Measurements from ENCODE around the gene ULBP2.
"Not testable (repeated sequence)": the region's sequence is repeated elsewhere in the genome, so short reads cannot be mapped to it uniquely, and the experiment has no call there.

The ULBP2 gene

GRCh38 chr6:149941583-149942460 is at the start of gene ULBP2:
TSS of gene ULBP2 (plus strand) at chr6:149942014. CDS start at chr6:149942073, 59 bp downstream.
- DNase-seq (ENCODE audit: low read depth in 2 of 2) = peak; percentile 88

- DNase-seq (ENCODE audit: low read depth in 2 of 2) = no peak
Measured at GRCh38 chr6:149895048-149895590, 46.7 kb upstream of the ULBP2 start.

DNA sequence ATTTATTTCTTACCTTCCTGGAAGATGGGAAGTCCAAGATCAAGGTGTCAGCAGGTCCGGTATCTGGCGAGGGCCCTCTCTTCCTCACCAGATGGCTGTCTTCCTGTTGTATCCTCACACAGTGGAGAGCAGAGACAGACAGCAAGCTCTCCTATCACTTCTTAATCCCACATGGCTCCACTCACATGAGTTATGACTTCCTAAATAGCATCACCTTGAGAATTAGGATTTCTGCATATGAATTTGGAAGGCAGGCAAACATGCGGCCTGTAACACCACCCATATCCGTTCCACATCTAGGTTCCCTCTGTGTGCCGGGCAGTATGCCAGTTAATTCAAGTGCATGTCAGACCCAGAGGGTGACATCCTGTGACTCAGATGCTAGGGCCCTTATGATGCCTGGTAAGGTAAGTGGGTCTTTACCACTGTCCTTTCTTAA is 46.0 kb upstream of the ULBP2 start:
- DNase-seq (ENCODE audit: low read depth in 2 of 2) = no peak

GRCh38 chr6:149896491-149896890 is 45.3 kb upstream of the ULBP2 start:
- no peak for DNase-seq (ENCODE audit: low read depth in 2 of 2)

GRCh38 chr6:149897015-149897697 is 44.7 kb upstream of the ULBP2 start:
- DNase-seq (ENCODE audit: low read depth in 2 of 2) = peak; percentile 30 to 38

DNA sequence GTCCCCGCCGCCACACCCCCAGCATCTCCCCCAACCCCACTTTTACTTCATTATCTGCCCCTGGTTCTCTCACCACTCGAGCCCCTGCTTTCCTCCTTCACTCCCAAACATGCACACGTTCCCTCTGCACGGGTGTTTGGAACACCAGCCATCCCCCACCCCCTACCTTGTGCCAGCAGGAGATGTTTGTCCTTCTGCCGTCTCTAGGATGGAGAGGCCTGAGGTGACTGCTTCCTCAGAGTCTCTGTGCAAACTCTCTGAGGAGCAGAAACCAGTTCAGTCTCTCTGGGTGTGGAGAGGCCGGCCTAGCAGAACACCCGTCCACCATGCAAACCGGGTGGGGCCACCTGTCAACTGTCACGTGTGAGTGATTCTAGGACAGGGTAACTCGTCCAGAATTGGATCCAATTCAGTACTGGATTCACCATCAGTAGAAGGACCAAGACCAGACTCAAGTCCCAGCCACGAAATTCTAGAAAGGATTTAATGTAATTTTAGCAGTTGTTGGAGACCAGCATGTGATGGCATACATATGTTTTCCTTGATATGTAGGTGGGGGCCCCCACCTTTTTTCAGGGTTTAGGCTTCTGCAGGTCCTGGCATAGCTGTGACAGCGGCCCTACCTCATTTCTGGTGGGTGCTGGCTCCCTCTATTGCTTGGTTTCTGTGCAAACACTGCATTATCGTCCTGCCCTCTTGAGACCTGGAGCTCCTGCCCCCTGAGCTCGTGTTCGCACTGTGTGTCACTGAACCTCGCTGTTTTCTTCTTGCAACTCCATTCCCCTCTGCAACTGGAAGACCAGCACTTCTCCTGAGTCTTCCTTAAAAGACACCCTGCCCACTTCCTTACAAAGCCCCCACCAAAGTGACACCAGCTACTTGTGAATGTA is 43.7 kb upstream of the ULBP2 start, which contains the start of gene RAET1E:
Gene RAET1E, minus strand, starts transcription at position 259 of the 890 bp plus-strand sequence. CDS start 7,212 bp downstream, outside the sequence.
- no peak for DNase-seq (ENCODE audit: low read depth in 2 of 2)

DNA sequence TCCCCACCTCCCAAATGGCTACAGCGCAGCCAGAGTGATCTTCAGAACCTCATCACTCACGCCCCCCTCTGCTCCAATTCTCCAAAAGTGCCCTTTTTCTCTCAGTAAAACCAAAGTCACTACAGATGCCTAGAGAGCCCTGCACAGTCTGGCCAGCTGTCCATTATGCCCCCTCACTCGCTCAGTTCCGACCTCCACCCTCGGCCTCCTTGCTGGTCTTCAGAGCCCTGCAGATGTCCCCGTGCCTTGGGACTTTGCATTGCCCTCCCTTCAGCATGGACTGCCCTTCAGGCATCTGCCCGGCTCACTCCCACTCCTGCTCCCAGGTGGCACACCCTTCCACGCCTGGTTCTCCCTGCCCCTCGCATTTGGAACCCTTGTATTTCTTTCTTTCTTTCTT is 42.8 kb upstream of the ULBP2 start:
- DNase-seq (ENCODE audit: low read depth in 2 of 2) = no peak

GRCh38 chr6:149899486-149899885 is 42.3 kb upstream of the ULBP2 start:
- DNase-seq (ENCODE audit: low read depth in 2 of 2) = no peak

DNA sequence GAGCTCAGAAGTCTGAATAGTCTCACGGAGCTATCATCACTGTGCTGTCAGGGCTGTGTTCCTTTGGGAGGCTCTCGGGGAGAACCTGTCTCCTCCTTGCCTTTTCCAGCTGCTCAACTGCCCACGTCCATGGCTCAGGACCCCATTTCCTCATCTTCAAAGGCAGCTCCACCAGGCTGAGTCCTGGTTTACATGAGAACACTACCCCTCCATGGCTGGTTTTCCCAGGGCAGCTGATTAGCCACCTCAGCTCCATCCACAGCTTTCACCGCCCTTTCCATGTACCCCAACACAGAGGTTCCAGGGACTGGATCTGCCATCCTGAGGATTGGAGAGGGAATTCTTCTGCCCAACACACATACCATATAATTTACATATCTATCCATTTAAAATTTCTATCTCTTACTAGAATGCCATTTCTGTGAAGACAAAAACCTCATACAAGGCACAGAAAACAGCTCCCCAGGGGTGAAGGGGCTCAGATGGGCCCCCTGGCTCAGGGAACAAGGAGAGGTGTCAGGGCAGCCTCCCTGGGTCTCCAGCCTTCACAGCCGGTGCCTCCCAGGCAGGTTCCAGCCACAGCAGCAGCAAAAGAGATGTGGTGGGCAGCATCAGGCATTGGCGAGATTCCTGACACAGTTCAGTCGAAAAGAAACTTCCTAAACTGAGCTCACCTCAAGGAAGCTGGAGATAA is 41.7 kb upstream of the ULBP2 start:
- DNase-seq (ENCODE audit: low read depth in 2 of 2) = no peak

- no peak for DNase-seq (ENCODE audit: low read depth in 2 of 2)
Measured at GRCh38 chr6:149900620-149901443, 41.0 kb upstream of the ULBP2 start.

DNA sequence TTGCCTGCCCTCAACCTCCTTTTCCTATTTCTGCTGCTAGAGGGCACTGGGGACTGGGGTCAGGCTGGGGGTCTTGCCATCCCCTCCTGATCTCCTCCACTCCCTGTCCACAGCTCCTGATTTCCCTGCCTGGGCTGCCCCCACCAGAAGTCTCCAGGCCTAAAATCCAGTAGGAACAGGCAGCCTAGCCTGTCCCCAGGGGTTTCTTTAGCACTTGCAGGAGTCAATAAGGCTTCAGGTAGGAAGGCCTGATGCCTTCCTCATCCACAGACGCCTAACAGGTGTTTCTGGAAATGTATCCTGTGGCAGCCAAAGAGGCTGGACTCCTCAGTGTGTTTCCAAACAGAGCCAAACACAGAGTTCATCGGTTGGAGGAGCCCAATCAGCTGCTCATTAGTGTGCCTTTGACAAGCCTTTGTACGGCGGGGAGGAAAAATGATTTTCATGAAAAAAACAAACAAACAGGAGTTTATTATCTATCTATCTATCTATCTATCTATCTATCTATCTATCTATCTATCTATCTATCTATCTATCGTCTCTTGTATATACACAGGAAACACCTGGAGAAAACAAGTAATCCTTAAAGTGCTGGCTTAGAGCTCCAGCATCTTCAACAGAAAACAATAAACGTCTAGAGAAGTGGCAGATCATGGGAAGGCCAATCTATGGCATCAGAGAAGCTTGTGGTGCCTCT is 40.2 kb upstream of the ULBP2 start:
- no peak for DNase-seq (ENCODE audit: low read depth in 2 of 2)

- no peak for DNase-seq (ENCODE audit: low read depth in 2 of 2)
Measured at GRCh38 chr6:149903938-149904611, 37.7 kb upstream of the ULBP2 start.

DNA sequence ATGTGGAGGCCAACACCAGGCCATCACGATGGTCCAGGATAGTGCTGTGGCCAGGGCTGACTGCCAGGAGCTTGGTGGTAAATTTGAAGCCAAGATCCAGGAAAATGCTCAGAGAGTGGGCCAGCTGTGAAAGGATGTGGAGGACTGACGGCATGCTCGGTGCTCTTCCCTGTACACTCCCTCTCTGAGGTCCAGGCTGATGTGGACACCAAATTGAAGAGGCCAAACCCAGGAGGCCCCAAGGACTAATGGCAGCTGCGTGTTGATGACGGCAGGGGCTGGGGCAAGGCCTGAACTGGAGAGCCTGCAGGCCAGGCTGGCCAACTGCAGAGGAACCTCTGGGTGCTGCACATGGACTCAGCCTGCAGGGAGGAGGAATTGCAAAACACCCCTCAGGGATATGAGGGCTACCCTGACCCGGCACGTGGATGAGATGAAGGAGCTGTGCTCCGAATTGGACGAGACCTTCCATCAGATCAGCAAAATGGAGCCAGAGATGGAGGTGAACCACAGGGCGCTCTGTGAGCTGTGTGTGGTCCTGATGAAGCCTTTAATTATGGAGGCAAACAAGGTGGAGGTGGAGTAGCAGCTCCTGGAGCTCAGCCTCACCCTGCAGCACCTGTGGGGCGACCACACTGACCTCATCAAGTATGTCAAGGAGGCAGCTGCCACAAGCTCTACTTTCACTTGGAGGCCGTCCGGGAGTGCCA is 37.0 kb upstream of the ULBP2 start:
- DNase-seq (ENCODE audit: low read depth in 2 of 2) = no peak

DNA sequence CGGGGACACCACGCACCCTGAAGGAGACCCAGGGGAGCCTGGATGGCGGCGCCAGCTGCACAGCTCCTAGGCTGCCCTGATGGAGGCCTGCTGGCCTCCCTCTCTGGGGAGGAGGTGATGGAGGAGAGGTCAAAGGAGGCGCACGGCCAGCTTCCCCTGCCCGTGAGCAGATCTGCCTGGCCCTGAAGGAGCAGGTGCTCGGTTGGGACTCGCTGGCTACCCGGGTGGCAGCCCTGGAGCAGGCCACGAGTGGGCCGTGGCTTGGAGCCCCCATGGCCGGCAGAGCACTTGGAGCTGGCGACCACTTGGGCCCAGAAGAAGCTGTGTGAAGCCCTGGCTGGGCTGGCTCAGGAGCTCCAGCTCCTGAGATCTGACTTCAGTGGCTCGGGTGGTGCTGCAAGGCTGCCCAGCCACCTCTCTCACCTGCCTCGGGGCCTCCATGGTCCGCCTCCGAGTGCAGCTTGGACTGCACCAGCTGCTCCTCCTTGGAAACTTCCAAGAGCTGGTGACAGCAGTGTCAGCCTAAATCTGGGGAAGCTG is 36.4 kb upstream of the ULBP2 start:
- DNase-seq (ENCODE audit: low read depth in 2 of 2) = no peak

- no peak for DNase-seq (ENCODE audit: low read depth in 2 of 2)
Measured at GRCh38 chr6:149905911-149906371, 35.9 kb upstream of the ULBP2 start.

GRCh38 chr6:149906405-149906804 is 35.4 kb upstream of the ULBP2 start:
- DNase-seq (ENCODE audit: low read depth in 2 of 2) = no peak

DNA sequence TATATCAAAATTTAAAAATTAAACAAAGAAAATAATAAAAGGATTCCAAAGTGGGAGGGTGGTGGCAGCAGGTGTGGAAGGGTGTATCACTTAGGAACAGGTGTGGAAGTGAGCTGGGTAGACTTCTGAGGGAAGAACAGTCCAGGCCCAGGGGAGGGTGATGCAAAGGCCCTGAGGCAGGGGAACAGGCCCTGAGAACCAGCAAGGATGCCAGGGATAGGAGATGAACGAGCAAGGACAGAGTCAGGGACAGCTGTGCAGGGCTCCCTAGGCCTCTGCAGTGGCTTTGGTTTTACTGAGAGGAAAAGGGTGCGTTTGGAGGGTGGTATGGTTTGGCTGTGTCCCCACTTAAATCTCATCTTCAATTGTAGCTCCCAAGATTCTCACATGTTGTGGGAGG is 34.5 kb upstream of the ULBP2 start:
- DNase-seq (ENCODE audit: low read depth in 2 of 2) = no peak

GRCh38 chr6:149908480-149908879 is 33.3 kb upstream of the ULBP2 start:
- not testable (repeated sequence) for DNase-seq (ENCODE audit: low read depth in 2 of 2)

Data from fibroblast of skin of left biceps (primary cell).